ENCODE measurements around the gene POLR3H. TPM values are rescaled to one million over a fixed set of nuclear protein-coding genes. Genes with fewer than 3 reads are reported as not detected.

Gene POLR3H
- total RNA-seq, 1 experiment from 2014 or later = 21.2 TPM

DNA sequence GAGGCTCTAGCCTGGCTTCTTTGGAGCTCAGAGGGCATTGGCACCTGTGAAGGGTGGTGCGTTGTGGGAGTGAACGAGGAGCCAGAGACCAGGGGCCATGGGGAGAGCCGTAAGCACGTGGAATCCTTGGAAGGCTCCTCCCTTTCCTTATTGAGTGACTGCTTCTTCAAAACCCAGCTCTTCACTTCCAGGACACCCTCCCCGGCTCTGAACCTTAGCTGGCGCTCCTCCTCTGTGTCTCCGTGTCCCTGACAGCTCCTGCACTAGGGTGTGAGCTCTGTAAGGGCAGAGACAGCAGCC lies 26.3 kb downstream of the POLR3H start:
- ChIA-PET CTCF (interaction anchor here (0.9 to 1.6 kb wide), 2 partner anchors 114 to 116 kb away, joined by 3 to 12 read pairs; no protein-coding TSS in a partner anchor), POLR2A (ENCODE audit: unreplicated experiment) (no interaction called here)

DNA sequence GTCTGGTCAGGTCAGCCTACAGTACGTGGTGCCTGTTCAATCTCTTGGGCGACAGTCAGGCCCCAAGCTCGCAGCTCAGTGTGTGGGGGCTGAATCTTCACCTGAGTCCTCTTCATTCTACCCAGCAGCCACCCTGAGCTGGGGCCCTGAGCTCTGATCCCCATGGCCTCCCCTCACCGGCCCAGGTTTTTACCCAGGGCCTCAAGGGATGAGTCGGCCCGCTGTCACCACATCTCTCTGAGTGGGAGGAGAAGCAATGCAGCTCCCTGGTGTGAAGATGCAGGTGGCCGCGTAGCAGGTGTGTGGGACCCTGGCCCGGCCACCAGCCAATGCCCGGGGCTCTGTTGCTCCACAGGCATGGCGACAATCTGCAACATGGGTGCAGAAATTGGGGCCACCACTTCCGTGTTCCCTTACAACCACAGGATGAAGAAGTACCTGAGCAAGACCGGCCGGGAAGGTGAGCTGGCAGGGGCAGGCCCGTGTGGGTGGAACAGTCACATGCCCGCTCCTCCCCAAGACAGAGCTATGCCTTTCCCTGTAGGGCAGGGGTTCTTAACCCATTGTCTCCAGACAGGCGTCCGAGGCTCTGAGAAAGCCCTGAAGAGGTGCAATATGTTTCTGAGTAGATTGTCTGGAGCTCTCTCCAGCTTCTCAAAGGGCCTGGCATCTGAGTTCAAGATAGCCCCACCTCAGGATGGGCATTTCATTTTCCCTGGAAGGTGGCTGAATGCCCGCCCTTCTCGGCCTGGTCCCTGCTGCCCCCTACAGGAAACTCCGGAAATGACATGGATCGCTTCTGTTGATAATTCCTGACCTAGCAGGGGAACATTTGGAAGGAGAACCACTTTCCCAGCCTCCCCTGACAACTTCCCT lies 26.9 kb downstream of the POLR3H start:
- Histone ChIP-seq H2AFZ (ENCODE audit: low read length) (no peak overlapping the region), H3K4me1 (ENCODE audit: insufficient read depth, low read length) (peaks cover 20% of the 10 kb centered on the region), H3K27me3 (ENCODE audit: low read length) (no peaks in the 10 kb centered on the region), H3K9ac (ENCODE audit: low read length) (no peak overlapping the region), H3K4me2 (ENCODE audit: low read length) (no peak overlapping the region), H3K9me3 (ENCODE audit: low read length) (no peaks in the 10 kb centered on the region), H3K27ac (ENCODE audit: low read length) (peak overlapping the region; percentile 22), H3K79me2 (ENCODE audit: low read length) (peaks cover 8% of the 10 kb centered on the region; the same call in 1 of the 2 replicates), H3K36me3 (ENCODE audit: low read depth, low read length) (peaks cover 16% of the 10 kb centered on the region; the same call in 1 of the 2 replicates), H3K9me2 (replicated peaks; ENCODE audit: low read length) (no peaks in the 10 kb centered on the region), H3F3A (ENCODE audit: low read length, unreplicated experiment) (no peaks in the 10 kb centered on the region), H3K4me3 (ENCODE audit: low read length) (no peak overlapping the region), H4K20me1 (ENCODE audit: low read length) (no peaks in the 10 kb centered on the region)
- TF ChIP-seq, protein P1, sequence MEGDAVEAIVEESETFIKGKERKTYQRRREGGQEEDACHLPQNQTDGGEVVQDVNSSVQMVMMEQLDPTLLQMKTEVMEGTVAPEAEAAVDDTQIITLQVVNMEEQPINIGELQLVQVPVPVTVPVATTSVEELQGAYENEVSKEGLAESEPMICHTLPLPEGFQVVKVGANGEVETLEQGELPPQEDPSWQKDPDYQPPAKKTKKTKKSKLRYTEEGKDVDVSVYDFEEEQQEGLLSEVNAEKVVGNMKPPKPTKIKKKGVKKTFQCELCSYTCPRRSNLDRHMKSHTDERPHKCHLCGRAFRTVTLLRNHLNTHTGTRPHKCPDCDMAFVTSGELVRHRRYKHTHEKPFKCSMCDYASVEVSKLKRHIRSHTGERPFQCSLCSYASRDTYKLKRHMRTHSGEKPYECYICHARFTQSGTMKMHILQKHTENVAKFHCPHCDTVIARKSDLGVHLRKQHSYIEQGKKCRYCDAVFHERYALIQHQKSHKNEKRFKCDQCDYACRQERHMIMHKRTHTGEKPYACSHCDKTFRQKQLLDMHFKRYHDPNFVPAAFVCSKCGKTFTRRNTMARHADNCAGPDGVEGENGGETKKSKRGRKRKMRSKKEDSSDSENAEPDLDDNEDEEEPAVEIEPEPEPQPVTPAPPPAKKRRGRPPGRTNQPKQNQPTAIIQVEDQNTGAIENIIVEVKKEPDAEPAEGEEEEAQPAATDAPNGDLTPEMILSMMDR (conservative IDR thresholded peaks at IDR 0.05; ENCODE audit: low read depth, low read length) = peak; percentile 76
- TF ChIP-seq EZH2phosphoT487 (IDR thresholded peaks at IDR 0.05; ENCODE audit: borderline replicate concordance, low read length) (no peak), EZH2 (IDR thresholded peaks at IDR 0.05; ENCODE audit: low read length, unreplicated experiment) (no peak)
- BruUV-seq (replicated peaks) = no TSS peak
- intact Hi-C loops (cut with micrococcal nuclease) = loop anchor here (1.0 kb wide), 1 partner anchor 113 kb away; no protein-coding TSS in a partner anchor
- ATAC-seq (peak; percentile 52), DNase-seq (peak; percentile 70)
- POLR2A ChIA-PET (ENCODE audit: unreplicated experiment) = interaction anchor here (0.6 kb wide), 1 partner anchor 60 kb away, joined by 13 read pairs; no protein-coding TSS in a partner anchor
- CTCF ChIA-PET = interaction anchor here (0.7 to 1.6 kb wide), 3 partner anchors 49 to 116 kb away, joined by 3 to 12 read pairs (median 3); partner anchors contain the start of gene PHF5A

More for the DNA sequence above, 26.3 kb downstream of the POLR3H start:
- Histone ChIP-seq H3K9me3 (ENCODE audit: low read length) (no peaks in the 10 kb centered on the region), H3K9me2 (replicated peaks; ENCODE audit: low read length) (no peaks in the 10 kb centered on the region), H3K79me2 (ENCODE audit: low read length) (peaks cover 8% of the 10 kb centered on the region; the same call in 1 of the 2 replicates), H3K9ac (ENCODE audit: low read length) (no peak overlapping the region), H3K4me3 (ENCODE audit: low read length) (no peak overlapping the region), H4K20me1 (ENCODE audit: low read length) (no peaks in the 10 kb centered on the region), H3K36me3 (ENCODE audit: low read depth, low read length) (peaks cover 21% of the 10 kb centered on the region; the same call in 1 of the 2 replicates), H2AFZ (ENCODE audit: low read length) (no peak overlapping the region), H3K27ac (ENCODE audit: low read length) (no peak overlapping the region), H3K4me1 (ENCODE audit: insufficient read depth, low read length) (peaks cover 14% of the 10 kb centered on the region), H3K4me2 (ENCODE audit: low read length) (no peak overlapping the region), H3F3A (ENCODE audit: low read length, unreplicated experiment) (no peaks in the 10 kb centered on the region), H3K27me3 (ENCODE audit: low read length) (no peaks in the 10 kb centered on the region)
- DNase-seq (no peak), ATAC-seq (no peak)
- BruUV-seq (replicated peaks) = no TSS peak
- intact Hi-C loops (cut with micrococcal nuclease) = no loop called here
- TF ChIP-seq, protein P1 (conservative IDR thresholded peaks at IDR 0.05; ENCODE audit: low read depth, low read length) = peak; percentile 3; the same call in 1 of the 2 replicates
- TF ChIP-seq EZH2 (IDR thresholded peaks at IDR 0.05; ENCODE audit: low read length, unreplicated experiment) = no peak

DNA sequence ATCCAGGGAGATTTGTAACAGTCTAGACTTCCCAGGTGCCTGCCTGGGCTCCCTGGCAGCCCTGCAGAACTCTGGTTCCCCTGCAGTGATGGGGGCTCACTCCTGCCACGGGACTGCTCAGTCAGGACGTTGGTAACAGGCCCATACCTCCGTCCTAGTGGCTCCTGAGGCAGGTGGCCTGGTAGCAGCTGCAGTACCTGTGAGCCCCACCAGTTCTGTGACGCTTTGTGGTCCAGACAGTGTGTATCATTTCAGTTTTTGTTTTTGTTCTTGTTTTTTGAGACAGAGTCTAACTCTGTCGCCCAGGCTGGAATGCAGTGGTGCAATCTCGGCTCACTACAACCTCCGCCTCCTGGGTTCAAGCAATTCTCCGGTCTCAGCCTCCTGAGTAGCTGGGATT lies 27.8 kb downstream of the POLR3H start:
- BruUV-seq (replicated peaks) = no TSS peak

More for the DNA sequence above, 27.8 kb downstream of the POLR3H start:
- Histone ChIP-seq H3K79me2 (ENCODE audit: low read length) (peaks cover 8% of the 10 kb centered on the region; the same call in 1 of the 2 replicates), H3K9me2 (replicated peaks; ENCODE audit: low read length) (no peaks in the 10 kb centered on the region), H3K4me1 (ENCODE audit: insufficient read depth, low read length) (peaks cover 24% of the 10 kb centered on the region), H2AFZ (ENCODE audit: low read length) (no peak overlapping the region), H3K36me3 (ENCODE audit: low read depth, low read length) (peaks cover 20% of the 10 kb centered on the region; the same call in 1 of the 2 replicates), H3F3A (ENCODE audit: low read length, unreplicated experiment) (no peaks in the 10 kb centered on the region), H3K4me2 (ENCODE audit: low read length) (no peak overlapping the region), H4K20me1 (ENCODE audit: low read length) (no peaks in the 10 kb centered on the region), H3K4me3 (ENCODE audit: low read length) (no peak overlapping the region), H3K27me3 (ENCODE audit: low read length) (no peaks in the 10 kb centered on the region), H3K9ac (ENCODE audit: low read length) (no peak overlapping the region), H3K9me3 (ENCODE audit: low read length) (no peaks in the 10 kb centered on the region), H3K27ac (ENCODE audit: low read length) (no peak overlapping the region)
- TF ChIP-seq, protein P1 (conservative IDR thresholded peaks at IDR 0.05; ENCODE audit: low read depth, low read length) = no peak
- TF ChIP-seq EZH2 (IDR thresholded peaks at IDR 0.05; ENCODE audit: low read length, unreplicated experiment) = no peak
- TF ChIP-seq EZH2phosphoT487 (IDR thresholded peaks at IDR 0.05; ENCODE audit: borderline replicate concordance, low read length) = no peak
- intact Hi-C loops (cut with micrococcal nuclease) = no loop called here
- CTCF ChIA-PET = no interaction called here
- ATAC-seq = no peak
- POLR2A ChIA-PET (ENCODE audit: unreplicated experiment) = interaction anchor here (0.6 kb wide), 1 partner anchor 59 kb away, joined by 13 read pairs; no protein-coding TSS in a partner anchor
- no peak for DNase-seq

Measured in PC-3 (cell line).